ENCODE data around the gene LEAP2.
A peak's percentile ranks its signal among the peaks of the same experiment; 100 is the strongest.
"Not testable (repeated sequence)": the region's sequence is repeated elsewhere in the genome, so short reads cannot be mapped to it uniquely, and the experiment has no call there.

The LEAP2 gene

GRCh38 chr5:132841305-132841704 lies 32.2 kb upstream of the LEAP2 start:
- DNase-seq: no peak

- DNase-seq: no peak
These were observed 25.2 kb upstream of the LEAP2 start for GRCh38 chr5:132848270-132848669.

GRCh38 chr5:132849347-132849746 lies 24.1 kb upstream of the LEAP2 start:
- no peak for DNase-seq

- no peak for DNase-seq
These were observed 23.4 kb upstream of the LEAP2 start for GRCh38 chr5:132850066-132850465.

- DNase-seq: no peak
These were observed 20.1 kb upstream of the LEAP2 start for GRCh38 chr5:132853323-132853722.

DNA sequence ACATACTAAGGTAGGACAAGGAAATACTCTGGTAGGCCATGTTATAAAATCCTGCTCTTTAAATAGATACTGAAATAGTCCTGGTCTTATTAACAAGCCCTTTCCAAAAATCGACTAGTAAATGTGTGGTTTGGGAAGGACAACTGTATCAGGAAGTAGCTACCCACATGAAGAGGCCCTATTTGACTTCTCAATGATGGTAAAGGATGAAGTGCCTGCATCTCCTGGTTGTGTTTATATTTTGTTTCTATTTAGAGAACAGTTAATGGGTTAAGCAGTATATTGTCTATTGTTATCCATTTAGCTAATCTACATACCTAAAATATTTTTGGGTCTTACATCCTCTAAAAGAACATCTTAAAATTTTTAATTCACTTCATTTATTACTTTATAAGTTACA lies 19.7 kb upstream of the LEAP2 start:
- no peak for DNase-seq

DNA sequence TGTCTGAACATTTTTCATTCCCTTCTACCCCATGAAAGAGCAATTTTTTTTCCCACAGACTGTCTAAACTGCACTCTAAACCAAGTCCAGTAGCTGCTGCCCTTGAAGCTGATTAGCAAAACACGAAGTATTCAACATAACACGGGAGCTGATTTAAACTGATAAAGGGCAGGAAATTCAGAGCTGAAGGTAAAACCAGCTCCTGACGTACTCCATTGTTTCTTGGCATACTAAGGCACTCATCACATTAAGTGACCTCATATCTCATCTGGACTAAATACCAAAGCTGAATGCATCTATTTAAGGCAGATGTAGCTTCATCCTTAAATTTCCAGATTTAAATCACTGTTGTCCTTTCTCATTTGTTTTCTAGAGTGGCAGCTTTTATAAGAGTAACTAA lies 19.2 kb upstream of the LEAP2 start:
- no peak for DNase-seq

DNA sequence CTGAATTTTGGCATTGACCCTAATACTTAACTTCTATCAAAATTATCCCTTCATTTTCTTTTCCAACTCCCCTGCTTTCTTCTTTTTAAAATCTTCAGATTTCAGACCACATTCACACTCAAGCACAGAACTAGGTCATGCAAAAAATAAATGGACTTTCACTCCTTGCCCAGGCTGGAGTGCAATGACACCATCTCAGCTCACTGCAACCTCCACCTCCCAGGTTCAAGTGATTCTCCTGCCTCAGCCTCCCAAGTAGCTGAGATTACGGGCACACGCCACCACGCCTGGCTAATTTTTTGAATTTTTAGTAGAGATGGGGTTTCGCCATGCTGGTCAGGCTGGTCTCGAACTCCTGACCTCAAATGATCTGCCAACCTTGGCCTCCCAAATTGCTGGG lies 18.5 kb upstream of the LEAP2 start:
- DNase-seq: not testable (repeated sequence)

- DNase-seq: no peak
These were observed 17.5 kb upstream of the LEAP2 start for GRCh38 chr5:132856011-132856410.

DNA sequence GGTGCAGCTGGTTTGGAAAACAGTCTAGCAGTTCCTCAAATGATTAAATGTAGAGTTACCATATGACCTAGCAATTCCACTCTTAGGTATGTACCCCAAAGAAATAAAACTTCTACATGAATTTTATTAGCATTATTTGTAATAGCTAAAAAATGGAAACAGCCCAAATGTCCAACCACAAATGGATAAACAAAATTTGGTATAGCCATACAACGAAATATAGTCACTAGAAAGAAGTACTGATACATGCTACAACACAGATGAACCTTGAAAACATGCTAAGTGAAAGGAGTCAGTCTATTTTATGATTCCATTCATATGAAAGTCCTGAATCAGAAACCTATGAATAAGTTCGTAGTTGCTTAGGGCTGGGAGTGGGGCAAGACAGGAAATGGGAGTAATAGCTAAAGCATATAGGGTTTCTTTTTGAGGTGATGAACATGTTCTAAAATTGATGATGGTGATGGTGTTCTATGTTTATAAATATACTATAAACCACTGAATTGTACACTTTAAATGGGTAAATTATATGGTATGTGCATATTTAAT lies 13.5 kb upstream of the LEAP2 start:
- no peak for DNase-seq

- no peak for DNase-seq
These were observed 12.7 kb upstream of the LEAP2 start for GRCh38 chr5:132860742-132861141.

GRCh38 chr5:132865668-132866341 lies 7.7 kb upstream of the LEAP2 start:
- no peak for DNase-seq

DNA sequence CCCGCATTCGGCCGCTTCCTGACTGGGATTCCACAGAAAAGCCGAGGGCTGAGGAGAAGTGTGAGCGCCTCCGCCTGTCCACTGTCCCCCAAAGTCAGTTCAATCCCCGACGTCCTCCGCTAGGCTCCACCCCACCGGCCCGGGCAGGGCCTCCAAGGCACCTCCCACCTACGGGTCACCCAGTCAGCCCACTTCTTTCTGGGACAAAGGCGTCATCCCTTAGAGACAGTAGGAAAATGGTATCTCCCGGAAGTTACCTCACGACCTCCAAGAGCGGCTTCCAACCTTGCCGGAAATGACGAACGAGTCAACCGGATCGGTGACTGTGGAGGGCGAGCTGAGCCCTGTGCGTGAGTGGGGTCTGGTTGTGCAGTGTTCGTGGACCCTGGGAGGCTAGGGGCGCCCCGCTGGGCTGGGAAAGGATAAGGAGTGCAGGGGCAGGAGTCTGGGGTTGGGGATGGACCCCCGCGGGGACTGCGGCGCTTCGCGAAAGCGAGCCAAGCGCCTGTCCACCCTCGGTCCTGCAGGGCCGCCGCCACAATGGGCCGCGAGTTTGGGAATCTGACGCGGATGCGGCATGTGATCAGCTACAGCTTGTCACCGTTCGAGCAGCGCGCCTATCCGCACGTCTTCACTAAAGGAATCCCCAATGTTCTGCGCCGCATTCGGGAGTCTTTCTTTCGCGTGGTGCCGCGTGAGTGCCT lies 7.0 kb upstream of the LEAP2 start, which contains the start of the genes GDF9 and UQCRQ:
GDF9 (minus strand) TSS at position 128 of the 704 bp plus-strand sequence. CDS start 1,936 bp downstream, outside the sequence.
UQCRQ (plus strand) TSS at position 301 of the 704 bp plus-strand sequence; CDS start at position 541, 240 bp downstream.
- DNase-seq: peak; percentile 90

GRCh38 chr5:132867046-132867451 lies 6.4 kb upstream of the LEAP2 start:
- no peak for DNase-seq

GRCh38 chr5:132868754-132869153 lies 4.7 kb upstream of the LEAP2 start:
- DNase-seq: no peak

DNA sequence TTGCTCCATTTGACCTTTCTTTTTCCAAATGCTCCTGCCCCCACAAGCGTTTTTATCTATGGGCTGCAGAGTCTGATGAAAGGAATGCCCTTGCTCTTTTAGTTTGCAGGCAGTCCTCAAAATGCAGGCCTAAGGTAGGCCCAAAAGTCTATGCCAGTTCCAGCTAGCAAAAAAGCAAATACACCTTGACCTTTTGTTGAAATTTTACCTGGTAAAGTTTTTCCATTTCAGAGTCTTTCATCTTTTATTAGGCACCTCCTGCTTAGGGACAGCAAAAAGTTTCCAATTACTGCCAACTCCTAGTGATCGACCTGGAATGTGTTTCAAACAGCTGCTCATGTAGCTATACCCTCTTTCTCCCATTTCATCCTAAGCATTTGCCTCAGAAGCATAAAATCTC lies 2.7 kb upstream of the LEAP2 start:
- no peak for DNase-seq

DNA sequence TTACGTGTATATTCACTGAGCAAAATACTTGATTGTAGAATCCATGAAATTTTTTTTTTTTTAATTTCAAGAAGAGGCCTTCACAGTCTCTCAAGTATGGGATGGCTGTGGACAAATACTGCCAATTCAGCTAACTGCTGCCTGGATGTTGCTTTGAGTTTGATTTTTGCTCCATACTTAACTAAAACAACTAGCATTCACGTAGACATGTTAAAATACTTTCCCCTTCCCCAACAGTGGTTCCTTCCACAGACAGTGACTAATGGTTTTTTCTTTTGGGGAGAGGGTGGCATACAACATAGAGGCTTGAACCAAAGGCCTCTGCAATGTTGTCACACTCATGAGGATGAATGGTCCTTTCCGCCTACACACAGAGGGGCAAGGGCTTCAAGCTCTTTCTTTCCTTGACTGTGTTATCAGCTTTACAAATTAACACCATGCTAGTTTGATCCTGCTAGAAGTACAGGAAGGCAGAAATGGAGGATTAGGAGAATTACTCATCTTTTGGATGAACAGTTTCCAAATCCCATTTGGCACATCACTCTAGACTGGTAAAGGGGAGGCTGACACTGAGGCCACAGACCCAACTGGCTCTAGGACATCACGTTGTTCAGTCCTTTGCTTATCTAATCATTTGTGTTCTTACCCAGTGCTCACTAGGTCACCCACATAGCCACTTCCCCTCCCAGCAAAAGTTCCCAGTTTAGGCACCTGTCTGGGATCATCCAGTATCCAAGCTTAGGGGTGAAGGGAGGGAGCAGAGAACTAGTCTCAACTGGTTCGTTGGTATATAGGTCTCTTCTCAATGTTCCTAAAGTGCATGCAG lies 1.8 kb upstream of the LEAP2 start:
- DNase-seq: no peak

DNA sequence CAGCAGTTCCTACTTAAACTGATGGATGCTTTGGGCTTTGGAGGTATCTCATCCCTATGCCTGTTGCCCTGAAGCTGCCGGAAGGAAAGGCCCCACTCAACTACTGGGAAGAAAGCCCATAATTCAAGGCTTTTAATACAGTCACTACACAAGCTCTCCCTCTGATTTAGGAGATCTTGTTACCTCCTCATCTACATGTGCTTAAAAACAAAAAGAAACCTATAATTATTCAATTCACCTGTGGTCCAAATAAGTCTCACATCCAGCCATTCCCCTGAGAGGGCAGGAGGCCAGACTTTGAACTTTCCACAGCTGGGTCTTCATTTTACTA lies 715 bp upstream of the LEAP2 start:
- DNase-seq: no peak

DNA sequence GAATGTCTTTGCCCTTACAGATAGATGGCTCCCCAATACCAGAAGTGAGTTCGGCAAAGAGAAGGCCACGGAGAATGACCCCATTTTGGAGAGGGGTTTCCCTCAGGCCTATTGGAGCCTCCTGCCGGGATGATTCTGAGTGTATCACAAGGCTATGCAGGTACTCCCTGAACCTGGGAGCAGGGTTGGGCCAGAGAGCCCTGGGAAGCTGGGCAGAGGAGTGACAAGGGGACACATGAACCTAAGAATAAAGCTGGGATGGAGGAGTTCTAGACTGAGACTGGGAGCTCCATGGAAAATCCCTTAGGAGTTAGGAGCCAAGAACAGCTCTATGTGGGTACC lies 433 bp downstream of the LEAP2 start:
- DNase-seq: no peak

- DNase-seq: no peak
These were observed 2.7 kb downstream of the LEAP2 start for GRCh38 chr5:132876020-132876759.

DNA sequence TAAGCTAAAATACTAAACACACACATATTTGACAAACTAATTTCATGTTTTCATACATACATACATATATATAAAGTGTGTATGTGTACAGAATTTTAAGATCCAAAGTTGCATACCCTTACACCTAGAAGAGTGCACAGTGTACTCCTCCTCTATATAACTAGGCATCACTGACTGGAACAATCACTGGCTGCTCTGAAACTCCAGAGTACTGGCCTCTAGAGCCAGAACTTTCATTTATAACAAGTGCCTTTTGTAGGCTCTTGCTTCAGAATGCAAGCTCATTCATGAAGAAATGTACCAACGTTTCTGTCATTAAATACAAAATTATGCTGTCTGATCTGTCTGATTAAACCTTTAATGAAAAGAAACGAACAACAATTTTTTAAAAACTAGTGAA lies 4.0 kb downstream of the LEAP2 start:
- DNase-seq: no peak

GRCh38 chr5:132877938-132878337 lies 4.5 kb downstream of the LEAP2 start:
- DNase-seq: no peak
